Pulmonary artery endothelial cell (primary cell): ENCODE data around the gene SLC22A15. TPM values are rescaled to one million over a fixed set of nuclear protein-coding genes. Genes with fewer than 3 reads are reported as not detected.
"Not testable (repeated sequence)": the region's sequence is repeated elsewhere in the genome, so short reads cannot be mapped to it uniquely, and the experiment has no call there.

Experiments
- DNase-seq: peaks from one replicate; pipeline ENCODE4 v3.0.0-alpha.2; 2011; ENCODE audit warnings: low read depth, low spot score
- total RNA-seq: library from RNA; depleted of rRNA; stranded (reverse); fragments of >200 nt; gene quantifications from 2 replicates; pipeline ENCODE4 v1.2.3, GENCODE V29; 2014

The SLC22A15 gene
- total RNA-seq, 1 donor from 2014 or later, result not detected

DNA sequence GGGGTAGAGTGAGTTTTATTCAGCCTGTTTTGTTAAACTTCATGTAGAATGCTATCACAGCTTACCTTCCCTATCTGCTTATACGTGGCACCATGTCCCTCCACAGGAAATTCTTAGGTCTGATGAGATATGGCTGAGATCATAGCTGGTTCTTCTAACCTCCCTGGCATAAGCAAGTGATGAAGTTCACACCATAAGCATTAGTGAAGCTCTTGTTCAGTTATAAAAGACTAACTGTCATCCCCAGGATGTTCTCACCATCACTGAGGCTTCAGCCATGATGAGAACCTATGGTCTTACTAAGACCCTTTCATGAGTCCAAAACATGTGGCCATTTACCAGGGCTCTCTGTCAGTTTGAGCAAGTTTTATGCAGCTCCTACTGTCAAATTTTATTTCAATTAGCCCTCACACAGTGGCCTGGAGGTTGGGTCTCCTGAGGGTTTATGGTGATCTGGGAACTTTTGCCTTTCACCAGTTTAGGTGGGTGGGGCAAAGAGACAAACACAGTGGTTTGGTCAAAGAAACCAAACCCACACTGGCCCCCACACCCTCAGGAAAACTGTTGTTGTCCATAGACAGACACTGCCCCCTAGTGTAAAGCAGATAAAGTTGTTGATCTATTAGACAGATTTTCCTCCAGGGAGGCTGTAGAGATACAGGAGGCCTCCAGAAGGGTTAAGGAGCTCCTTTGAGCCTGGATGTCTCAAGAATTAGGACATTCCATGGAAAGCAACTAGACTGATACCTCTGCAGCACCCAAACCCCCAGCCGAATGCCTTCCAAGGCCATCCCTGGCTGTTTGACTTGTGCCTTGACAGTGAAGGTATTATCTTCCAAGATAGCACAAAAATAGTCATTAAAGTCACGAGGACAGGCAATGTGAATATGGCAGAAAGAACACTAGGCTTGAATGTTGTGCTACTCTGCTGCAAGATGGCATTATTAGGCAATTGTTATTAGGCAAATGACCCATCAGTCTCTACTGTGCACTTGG, 5.0 kb downstream of the SLC22A15 start:
- no peak for DNase-seq

DNA sequence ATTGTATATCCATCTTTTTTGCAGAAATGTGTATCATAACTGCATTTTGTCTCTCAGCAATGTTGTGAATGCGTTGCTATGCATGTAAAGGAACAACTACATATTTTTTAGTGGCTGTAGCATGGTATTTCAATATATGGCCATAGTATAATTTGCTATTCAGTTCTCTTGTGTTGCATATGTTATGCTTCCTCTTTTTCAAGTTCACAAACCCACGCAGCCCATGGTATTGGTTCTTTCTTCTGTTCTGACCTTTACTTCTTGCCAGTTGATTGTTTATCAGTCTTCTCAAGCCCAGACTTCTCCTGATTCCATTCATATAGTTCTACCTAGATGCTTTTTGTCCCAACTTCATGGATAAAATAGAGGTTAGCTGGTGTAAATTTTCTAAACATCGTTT, 6.1 kb downstream of the SLC22A15 start:
- no peak for DNase-seq

- no peak for DNase-seq
Observed at GRCh38 chr1:115983584-115983983, 7.3 kb downstream of the SLC22A15 start.

DNA sequence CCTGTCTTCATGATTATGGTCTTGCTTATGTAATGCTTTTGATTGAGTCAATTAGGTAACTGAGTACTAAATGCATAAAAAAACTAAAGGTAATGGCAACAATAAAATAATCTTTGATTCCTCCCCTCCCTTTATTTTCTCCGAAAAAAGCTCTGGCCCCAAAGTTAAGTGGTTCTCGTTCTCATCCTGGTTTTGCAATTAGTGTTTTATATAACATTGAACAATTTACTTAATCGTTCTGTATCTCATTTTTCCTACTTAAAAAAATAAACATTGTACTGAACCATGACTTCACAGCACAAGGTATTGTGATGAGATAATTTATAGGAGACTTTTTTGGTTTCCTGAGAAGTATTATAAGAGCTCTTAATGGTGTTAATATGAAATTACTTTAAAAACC, 11.3 kb downstream of the SLC22A15 start:
- DNase-seq, result no peak

DNA sequence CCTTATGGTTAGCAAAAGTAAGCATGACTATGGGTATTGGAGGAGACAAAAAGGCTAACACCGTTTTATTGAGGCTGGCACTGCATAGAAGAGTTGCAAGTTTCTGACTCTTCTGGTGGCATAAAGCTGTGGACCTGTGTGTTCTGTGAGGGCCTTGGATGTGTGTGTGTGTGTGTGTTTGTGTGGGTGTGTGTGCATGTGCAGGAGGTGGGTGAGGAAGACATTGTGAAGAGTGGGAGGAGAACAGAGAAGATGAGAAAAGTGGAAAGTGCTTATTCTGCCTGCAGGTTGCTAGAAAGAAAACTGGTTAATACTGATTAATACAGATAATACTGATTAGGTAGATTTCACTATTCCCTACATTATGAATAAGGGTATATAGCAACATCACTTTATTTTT, 12.6 kb downstream of the SLC22A15 start:
- DNase-seq, result no peak

- DNase-seq, result no peak
Observed at GRCh38 chr1:115989699-115990098, 13.4 kb downstream of the SLC22A15 start.

- DNase-seq, result no peak
Observed at GRCh38 chr1:115991909-115992308, 15.6 kb downstream of the SLC22A15 start.

DNA sequence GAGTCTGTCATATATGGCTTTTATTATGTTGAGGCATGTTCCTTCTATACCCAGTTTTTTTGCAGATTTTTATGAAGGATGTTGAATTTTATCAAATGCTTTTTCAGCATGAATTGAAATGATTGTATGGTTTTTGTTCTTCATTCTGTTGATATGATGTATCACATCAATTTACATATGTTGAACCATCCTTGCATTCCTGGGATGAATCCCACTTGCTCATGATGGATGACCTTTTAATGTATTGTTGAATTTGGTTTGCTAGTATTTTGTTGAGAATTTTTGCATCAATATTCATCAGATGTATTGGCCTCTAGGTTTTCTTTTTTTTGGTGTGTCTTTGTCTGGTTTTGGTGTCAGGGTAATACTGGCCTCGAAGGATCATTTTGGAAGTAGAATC, 21.6 kb downstream of the SLC22A15 start:
- not testable (repeated sequence) for DNase-seq

DNA sequence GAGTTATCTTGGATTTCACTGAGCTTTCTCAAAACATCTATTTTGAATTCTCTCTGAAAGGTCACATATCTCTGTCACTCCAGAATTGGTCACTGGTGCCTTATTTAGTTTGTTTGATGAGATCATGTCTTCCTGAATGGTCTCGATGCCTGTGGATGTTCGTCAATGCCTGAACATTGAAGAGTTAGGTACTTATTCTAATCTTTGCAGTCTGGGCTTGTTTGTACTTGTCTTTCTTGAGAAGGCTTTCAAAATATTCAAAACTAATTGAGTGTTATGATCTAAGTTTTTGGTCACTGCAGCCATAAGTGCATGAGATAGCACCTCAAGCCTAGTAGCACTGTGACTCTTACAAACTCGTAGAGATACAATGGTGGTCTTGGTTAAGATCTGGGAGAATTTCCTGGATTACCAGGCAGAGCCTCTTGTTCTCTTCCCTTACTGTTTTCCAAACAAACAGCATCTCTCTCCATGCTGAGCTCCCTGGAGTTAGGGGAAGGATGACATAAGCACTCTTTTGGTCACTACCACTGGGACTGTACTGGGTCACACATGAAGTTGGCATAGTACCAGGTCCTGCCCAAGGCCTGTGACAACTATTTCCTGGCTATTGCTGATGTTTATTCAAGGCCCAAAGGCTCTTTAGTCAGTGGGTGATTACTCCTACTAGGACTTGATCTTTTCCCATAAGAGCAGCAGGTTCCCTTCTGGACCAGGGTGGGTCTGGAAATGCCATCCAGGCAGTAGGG, 25.6 kb downstream of the SLC22A15 start:
- no peak for DNase-seq

DNA sequence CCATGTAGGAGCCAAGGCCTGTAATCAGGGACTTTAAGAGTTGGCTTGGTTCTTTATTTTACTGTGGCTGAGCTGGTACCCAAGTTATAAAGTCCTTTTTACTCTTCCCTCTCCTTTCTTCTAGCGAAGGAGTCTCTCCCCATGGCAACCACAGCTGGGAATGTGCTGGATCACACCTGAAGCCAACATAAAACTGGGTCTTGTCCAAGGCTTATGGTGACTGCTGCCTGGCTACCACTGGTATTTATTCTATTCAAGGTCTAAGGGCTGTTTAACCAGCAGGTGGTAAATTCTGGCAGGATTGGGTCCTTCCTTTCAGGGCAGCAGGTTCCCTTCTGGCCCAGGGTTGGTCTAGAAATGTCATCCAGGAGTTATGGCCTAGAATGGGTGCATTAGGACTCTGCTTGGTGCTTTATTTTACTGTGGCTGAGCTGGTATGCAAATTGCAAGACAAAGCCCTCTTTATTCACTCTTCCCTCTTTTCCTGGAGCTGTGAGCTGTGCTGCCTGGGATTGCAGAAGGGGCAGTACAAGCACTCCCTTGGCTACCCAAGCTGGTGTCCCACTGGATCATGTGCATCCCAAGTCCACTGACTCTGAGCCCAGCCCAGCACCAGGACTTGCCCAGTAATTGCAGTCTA, 26.6 kb downstream of the SLC22A15 start:
- DNase-seq, result no peak

GRCh38 chr1:116003823-116004222, 27.5 kb downstream of the SLC22A15 start:
- DNase-seq, result no peak

DNA sequence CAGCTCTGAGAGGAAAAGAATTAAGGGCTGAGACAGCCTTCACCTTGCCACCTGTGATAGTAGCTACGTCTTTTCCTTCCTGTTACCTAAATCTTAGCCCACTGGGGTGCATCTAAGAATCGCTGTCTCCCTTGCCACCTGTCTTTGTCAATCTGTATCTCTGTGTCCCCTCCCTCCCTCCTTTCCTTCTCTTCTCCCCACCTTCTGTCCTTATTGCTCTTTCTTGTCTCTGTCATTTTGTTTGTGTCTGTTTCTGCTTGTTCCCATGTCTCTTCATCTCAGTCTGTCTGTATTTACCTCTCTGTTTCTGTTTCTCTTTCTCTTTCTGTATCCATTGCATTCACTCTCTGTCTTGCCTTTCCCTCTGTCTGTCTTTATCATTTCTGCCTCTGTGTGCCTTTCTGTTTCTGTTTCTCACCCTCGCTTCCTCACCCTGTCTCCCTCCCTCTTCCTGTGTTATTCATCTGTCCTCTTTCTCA, 30.2 kb downstream of the SLC22A15 start:
- DNase-seq, result no peak

DNA sequence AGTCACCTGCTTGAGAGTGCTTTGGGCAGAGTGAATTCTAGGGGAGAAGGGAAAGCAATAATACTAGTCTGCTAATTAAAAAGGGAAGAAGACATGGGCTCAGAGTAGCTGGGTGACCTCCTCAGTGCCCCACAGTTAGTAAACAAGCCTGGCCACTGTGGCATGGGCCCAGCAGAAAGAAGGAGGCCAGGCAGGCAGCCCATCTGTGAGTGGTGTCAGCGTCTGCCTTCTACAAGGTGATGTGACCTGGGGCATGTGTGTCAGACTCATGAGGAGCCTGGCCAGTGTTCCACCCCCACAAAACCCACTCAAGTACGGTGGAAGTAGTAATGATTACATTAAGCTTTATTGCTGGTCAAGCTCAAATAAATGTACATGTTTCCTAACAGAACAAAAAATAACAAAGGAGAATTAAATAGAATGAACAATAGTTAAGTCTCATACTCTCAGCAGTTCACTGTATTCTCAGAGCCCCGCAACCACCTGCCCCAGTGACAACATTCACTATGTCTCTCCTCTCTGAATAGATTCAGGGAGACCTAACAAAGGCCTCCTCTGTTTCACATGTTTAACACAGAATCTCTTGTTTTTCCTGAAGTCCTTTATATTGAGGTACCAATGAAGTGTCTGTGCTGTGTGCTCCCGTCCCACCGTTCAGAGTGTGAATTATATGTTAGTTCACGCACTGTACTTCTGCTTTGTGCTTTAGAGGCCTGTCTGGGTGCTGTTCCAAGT, 32.5 kb downstream of the SLC22A15 start:
- DNase-seq, result no peak

DNA sequence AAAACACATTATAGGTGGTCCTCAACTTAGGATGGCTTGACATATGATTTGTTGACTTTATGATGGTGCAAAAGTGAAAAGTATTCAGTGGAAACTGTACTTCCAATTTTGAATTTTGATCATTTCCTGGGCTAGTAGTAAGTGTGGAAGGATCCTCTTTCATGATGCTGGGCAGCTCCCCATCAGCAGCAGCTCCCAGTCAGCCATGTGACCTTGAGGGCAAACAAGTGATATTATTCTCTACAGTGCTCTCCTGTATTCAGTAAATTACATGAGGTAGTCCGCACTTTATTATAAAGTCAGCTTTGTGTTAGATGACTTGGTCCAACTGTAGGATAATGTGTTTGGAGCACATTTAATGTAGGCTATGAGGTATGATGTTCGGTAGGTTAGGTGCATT, 36.4 kb downstream of the SLC22A15 start:
- DNase-seq, result no peak

- no peak for DNase-seq
Observed at GRCh38 chr1:116015679-116016078, 39.4 kb downstream of the SLC22A15 start.

GRCh38 chr1:116018007-116018406, 41.7 kb downstream of the SLC22A15 start:
- no peak for DNase-seq

DNA sequence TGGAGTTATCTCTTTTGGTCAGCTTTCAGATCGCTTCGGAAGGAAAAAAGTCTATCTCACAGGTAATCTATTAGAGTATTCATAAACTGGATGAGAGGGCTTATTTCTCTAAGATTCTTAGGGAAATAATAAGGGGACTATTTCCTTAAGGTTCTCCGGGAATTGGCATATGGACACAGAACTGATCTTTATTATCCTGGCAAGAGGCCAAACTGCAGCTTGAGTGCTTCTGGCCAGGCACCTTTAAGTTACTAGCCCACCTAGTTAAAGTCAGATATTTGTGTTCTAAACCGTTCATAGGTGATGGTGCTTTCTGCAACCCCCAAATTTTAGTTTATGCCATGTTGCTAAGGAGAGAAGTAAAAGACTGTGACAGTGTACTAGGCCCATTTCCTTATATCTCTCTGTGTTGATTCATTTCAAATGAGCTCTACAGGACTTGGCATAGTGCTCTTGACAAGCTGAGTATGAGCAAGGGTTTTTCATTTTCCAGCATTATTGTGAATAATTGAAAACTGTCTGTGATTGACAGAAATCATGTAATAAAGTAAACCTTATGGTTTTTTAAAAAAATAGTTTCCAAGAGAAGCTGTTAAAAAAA, 43.4 kb downstream of the SLC22A15 start:
- DNase-seq, result no peak

GRCh38 chr1:116020668-116021272, 44.5 kb downstream of the SLC22A15 start:
- DNase-seq, result peak; percentile 27

DNA sequence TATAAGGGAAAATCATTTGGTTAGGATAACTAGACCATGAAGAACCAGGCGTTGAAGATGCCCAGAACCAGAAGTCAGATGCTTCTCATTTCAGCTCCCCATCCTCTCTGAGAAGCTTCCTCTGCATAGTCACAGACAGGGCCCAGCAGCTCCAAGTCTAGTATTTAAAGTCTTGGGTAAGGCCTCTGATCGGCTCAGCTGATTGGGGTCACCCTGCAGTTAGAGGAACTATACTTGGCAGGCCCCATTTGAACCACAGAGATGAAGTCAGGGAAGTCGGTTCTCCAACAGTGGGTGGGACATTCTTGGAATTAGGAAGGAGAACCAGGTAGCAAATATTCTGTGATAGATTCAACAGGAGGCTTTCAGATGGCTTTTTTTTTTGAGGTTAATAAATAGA, 48.3 kb downstream of the SLC22A15 start:
- no peak for DNase-seq

- DNase-seq, result no peak
Observed at GRCh38 chr1:116026631-116027030, 50.3 kb downstream of the SLC22A15 start.
